Esophagus squamous epithelium (tissue), 5 donors: Measurements from ENCODE around the gene FILIP1L. TPM values are rescaled to one million over a fixed set of nuclear protein-coding genes. Genes with fewer than 3 reads are reported as not detected.

Source experiments
- DNase-seq: peaks from one replicate; lab custom pipeline; 2025; lab: John Stamatoyannopoulos, UW
- H3K27ac ChIP-seq, 4 donors: fragments of 200-600 bp; sonication (generic); one replicate each; pipeline ENCODE4 v1.5.1; 2016 to 2019; ENCODE audit warnings: mild to moderate bottlenecking in 1 of 4
- H3K27me3 ChIP-seq, 4 donors: fragments of 200-600 bp; sonication (generic); 1 replicate in 3 of 4; 2 replicates in 1 of 4; pipeline versions ENCODE4 v1.5.1 to v1.6.0; 2017 to 2021; ENCODE audit warnings: antibody characterized with exemption in 1 of 4
- H3K36me3 ChIP-seq, 3 donors: fragments of 200-600 bp; sonication (generic); one replicate each; pipeline ENCODE4 v1.5.1; 2016 to 2019
- H3K4me1 ChIP-seq, 3 donors: fragments of 200-600 bp; sonication (generic); one replicate each; pipeline ENCODE4 v1.5.1; 2017 to 2019
- H3K4me3 ChIP-seq, 4 donors: fragments of 200-600 bp; sonication (generic); 1 replicate in 3 of 4; 2 replicates in 1 of 4; pipeline ENCODE4 v1.5.1; 2016 to 2019; ENCODE audit warnings: mild to moderate bottlenecking in 2 of 4, moderate library complexity in 1 of 4
- H3K9me3 ChIP-seq, 3 donors: fragments of 200-600 bp; sonication (generic); one replicate each; pipeline ENCODE4 v1.5.1; 2016 to 2019
- POLR2A ChIP-seq, 4 donors: fragments of 450-650 bp; IDR thresholded peaks; one replicate each; pipeline ENCODE4 v1.6.1; 2017; ENCODE audit warnings: antibody characterized with exemption in 4 of 4, mild to moderate bottlenecking in 4 of 4, moderate library complexity in 3 of 4
- WGBS, 2 donors: methylation state at CpG; one replicate each; pipeline ENCODE4 v1.1.5; 2018; 5-methylcytosine and 5-hydroxymethylcytosine counted together
- intact Hi-C: fragments of 100-400 bp; cut with DNase I; formaldehyde crosslinking; loops from one replicate; pipeline ENCODE4 v1.15.0; 2022
- total RNA-seq, 4 donors: library from RNA; depleted of rRNA; stranded (reverse); fragments of >200 nt; gene quantifications; one replicate each; pipeline ENCODE4 v1.1.0, GENCODE V29; 2016
- TF ChIP-seq, protein P1 (sequence below), 6 experiments: fragments of 450-650 bp in 4 of 6; fragments of 200-600 bp in 2 of 6; sonication (generic) in 2 of 6; IDR thresholded peaks; one replicate each; pipeline ENCODE4 v1.5.1; 2016 to 2019; ENCODE audit warnings: antibody characterized with exemption in 6 of 6, mild to moderate bottlenecking in 4 of 6, moderate library complexity in 4 of 6
- donor health status: DM: yes; HTN: yes; CAD: no.

Gene FILIP1L
- total RNA-seq, 4 donors from 2014 or later = 2.5 to 23.5 (median 10.7) TPM

DNA sequence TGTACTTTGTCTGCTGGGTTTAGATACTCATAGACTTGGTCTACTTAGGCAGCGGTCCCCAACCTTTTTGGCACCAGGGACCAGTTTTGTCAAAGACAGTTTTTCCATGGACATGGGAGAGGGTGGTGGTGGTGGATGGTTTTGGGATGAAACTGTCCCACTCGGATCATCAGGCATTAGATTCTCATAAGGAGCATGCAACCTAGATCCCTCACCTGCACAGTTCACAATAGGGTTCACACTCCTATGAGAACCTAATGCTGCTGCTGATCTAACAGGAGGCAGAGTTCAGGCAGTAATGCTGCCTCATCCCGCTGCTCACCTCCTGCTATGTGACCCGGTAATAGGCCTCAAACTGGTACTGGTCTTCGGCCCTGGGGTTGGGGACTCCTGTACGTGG is 251.3 kb downstream of the FILIP1L start:
- DNase-seq = no peak
- WGBS, 2 donors = 91 to 94% methylated on average over 3 of the region's 6 CpGs
- Histone ChIP-seq H3K36me3 (no peaks in the 10 kb centered on the region), H3K9me3 (no peaks in the 10 kb centered on the region), H3K4me1 (peaks cover 5 to 60% (median 24%) of the 10 kb centered on the region in 3 donors), H3K4me3 (no peak overlapping the region), H3K27ac (peak overlapping the region in 3 of 4 donors; percentile 4 to 68 (median 20)), H3K27me3 (no peaks in the 10 kb centered on the region)
- TF ChIP-seq POLR2A (IDR thresholded peaks at IDR 0.05) = no peak
- TF ChIP-seq, protein P1, sequence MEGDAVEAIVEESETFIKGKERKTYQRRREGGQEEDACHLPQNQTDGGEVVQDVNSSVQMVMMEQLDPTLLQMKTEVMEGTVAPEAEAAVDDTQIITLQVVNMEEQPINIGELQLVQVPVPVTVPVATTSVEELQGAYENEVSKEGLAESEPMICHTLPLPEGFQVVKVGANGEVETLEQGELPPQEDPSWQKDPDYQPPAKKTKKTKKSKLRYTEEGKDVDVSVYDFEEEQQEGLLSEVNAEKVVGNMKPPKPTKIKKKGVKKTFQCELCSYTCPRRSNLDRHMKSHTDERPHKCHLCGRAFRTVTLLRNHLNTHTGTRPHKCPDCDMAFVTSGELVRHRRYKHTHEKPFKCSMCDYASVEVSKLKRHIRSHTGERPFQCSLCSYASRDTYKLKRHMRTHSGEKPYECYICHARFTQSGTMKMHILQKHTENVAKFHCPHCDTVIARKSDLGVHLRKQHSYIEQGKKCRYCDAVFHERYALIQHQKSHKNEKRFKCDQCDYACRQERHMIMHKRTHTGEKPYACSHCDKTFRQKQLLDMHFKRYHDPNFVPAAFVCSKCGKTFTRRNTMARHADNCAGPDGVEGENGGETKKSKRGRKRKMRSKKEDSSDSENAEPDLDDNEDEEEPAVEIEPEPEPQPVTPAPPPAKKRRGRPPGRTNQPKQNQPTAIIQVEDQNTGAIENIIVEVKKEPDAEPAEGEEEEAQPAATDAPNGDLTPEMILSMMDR (IDR thresholded peaks at IDR 0.05) = no peak
- intact Hi-C loops = no loop called here

DNA sequence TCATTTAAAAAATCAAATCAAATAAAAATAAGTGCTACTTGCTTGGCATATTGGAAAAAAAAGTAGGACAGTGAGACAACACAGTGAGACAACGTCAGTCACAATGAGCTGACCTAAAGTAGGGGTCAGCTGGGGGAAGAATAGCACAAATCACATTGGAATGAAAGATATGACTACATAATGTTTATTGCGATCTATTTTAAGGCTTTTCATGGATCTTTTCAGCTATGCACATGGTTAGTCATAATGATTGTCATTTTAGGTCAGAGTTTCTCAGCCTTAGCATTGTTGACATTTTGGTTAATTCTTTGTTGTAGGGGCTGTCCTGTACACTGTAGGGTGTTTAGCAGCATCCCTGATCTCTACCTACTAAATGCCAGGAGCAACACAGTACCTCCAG is 252.1 kb downstream of the FILIP1L start:
- no peak for DNase-seq
- Histone ChIP-seq H3K4me1 (peaks cover 4 to 52% (median 20%) of the 10 kb centered on the region in 3 donors), H3K9me3 (no peaks in the 10 kb centered on the region), H3K27ac (peak overlapping the region in 3 of 4 donors; percentile 4 to 68 (median 20)), H3K36me3 (no peaks in the 10 kb centered on the region), H3K27me3 (no peaks in the 10 kb centered on the region), H3K4me3 (no peak overlapping the region)
- intact Hi-C loops = no loop called here
- 61 to 83% methylated on average over 2 of the region's 2 CpGs for WGBS, 2 donors
- no peak for TF ChIP-seq POLR2A (IDR thresholded peaks at IDR 0.05)

DNA sequence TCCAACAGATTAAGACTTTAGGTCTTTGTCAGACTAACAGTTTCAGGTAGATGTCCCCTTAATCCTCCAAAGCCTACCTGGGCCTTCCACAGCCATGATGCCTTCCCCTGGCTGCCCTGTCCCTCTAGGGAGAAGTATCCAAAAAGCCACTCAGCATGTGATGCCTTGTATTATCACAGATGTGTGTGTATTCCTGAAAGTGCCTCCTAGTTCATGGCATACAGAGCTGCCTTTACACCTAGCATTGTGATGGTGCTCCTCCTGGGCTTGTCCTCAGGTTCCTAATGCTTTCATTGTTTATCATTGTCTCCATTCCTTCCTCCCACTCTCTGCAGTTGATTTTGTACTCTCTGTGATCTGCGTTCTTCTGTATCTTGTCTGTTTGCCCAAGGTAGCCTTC is 253.1 kb downstream of the FILIP1L start:
- no peaks in the 10 kb centered on the region for H3K27me3 ChIP-seq
- DNase-seq = no peak
- intact Hi-C loops = no loop called here
- no peaks in the 10 kb centered on the region for H3K36me3 ChIP-seq
- H3K4me3 ChIP-seq = no peak overlapping the region
- TF ChIP-seq, protein P1 (IDR thresholded peaks at IDR 0.05) = no peak
- TF ChIP-seq POLR2A (IDR thresholded peaks at IDR 0.05) = no peak
- 71 to 90% methylated on average over 1 of the region's 1 CpG for whole genome bisulfite sequencing, 2 donors
- H3K27ac ChIP-seq = peak overlapping the region in 3 of 4 donors; percentile 67 to 72 (median 68)
- H3K4me1 ChIP-seq = peaks cover 0 to 42% (median 10%) of the 10 kb centered on the region in 3 donors
- no peaks in the 10 kb centered on the region for H3K9me3 ChIP-seq

DNA sequence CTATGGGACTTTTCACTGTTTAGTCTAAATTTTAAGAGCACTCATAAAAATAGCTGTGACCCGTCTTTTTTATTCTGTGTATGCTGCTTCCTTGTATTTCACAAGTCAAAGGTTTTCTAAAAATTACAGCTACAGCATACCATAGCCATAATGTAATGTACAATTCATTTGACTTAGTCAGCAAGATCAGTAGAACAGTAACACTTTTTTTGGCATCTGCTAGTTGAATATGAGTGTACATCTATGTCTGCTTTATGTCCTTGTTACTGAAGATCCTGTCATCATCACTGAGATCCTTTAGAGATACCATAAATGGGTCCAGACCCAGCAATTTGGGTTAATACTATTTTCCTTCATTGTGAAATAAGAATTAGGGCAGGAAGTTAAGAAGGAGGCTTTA is 254.5 kb downstream of the FILIP1L start:
- no peaks in the 10 kb centered on the region for H3K27me3 ChIP-seq
- TF ChIP-seq, protein P1 (IDR thresholded peaks at IDR 0.05) = no peak
- H3K27ac ChIP-seq = peak overlapping the region; percentile 40 to 68 (median 56)
- no peaks in the 10 kb centered on the region for H3K9me3 ChIP-seq
- peaks cover 0 to 36% (median 3%) of the 10 kb centered on the region in 3 donors for H3K4me1 ChIP-seq
- no peak for DNase-seq
- intact Hi-C loops = no loop called here
- H3K4me3 ChIP-seq = no peak overlapping the region
- WGBS, 2 donors = 41 to 43% methylated on average over 1 of the region's 1 CpG
- no peaks in the 10 kb centered on the region for H3K36me3 ChIP-seq

DNA sequence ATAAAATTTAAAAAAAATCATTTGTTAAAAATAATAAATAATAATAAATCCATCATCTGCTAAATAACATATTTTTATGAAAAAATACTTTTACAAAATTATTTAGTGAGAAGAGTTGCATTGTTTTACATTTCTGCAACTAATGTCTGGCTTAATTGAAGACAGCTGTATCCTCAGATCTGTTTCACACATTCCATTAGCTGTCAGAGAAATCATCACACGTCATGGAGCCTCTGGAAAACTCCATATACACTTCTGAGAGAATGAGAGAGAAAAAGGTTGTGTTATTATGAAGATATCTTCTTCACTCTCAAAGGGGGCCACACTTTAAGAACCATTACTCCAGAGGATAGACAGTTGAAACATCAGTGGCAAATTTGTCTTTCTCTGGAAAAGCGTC is 255.8 kb downstream of the FILIP1L start:
- Histone ChIP-seq H3K36me3 (no peaks in the 10 kb centered on the region), H3K4me3 (no peak overlapping the region), H3K27me3 (no peaks in the 10 kb centered on the region), H3K9me3 (no peaks in the 10 kb centered on the region), H3K27ac (peak overlapping the region in 3 of 4 donors; percentile 18 to 68 (median 45)), H3K4me1 (peaks cover 0 to 32% (median 3%) of the 10 kb centered on the region in 3 donors)
- no peak for TF ChIP-seq POLR2A (IDR thresholded peaks at IDR 0.05)
- TF ChIP-seq, protein P1 (IDR thresholded peaks at IDR 0.05) = no peak
- 76 to 79% methylated on average over 2 of the region's 2 CpGs for WGBS, 2 donors
- DNase-seq = no peak
- intact Hi-C loops = no loop called here

DNA sequence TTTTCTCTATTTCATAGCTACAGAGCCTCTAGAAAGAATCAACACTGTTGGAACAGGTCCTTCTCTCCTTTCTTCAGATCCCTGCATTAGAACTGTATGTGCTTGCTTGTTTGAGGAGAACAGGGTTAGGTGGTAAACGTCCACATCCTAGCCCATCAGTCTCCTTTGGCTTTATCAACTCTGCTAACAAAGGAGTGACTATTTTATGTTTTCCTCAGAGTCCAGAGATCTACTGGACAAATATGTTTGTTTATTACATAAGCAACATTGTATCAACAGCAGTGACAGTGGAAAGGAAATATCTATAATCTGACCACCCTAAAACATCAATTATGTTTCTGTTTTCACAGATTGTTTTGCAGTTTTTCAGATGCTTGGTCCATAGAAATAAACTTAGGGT is 257.0 kb downstream of the FILIP1L start:
- Histone ChIP-seq H3K4me1 (peaks cover 0 to 22% (median 3%) of the 10 kb centered on the region in 3 donors), H3K36me3 (no peaks in the 10 kb centered on the region), H3K9me3 (no peaks in the 10 kb centered on the region), H3K27me3 (no peaks in the 10 kb centered on the region), H3K27ac (peak overlapping the region in 2 of 4 donors; percentile 22 to 68), H3K4me3 (no peak overlapping the region)
- intact Hi-C loops = no loop called here
- DNase-seq = no peak
- TF ChIP-seq, protein P1 (IDR thresholded peaks at IDR 0.05) = no peak
- 59 to 83% methylated on average over 1 of the region's 1 CpG for WGBS, 2 donors
